ENCODE results near the gene HPS4. TPM values are rescaled to one million over a fixed set of nuclear protein-coding genes. Genes with fewer than 3 reads are reported as not detected.

HPS4 gene
- total RNA-seq, 3 donors from 2014 or later = 29.0 to 43.6 (median 35.4) TPM

GRCh38 chr22:26486394-26486793 lies 2.8 kb upstream of the HPS4 start:
- intact Hi-C loops (cut with DNase I; ENCODE audit: low total_unique reads) = no loop called here
- Histone ChIP-seq H3K9me3 (no peaks in the 10 kb centered on the region), H3K4me3 (no peak overlapping the region), H3K36me3 (no peaks in the 10 kb centered on the region), H3K4me1 (peaks cover 0 to 14% of the 10 kb centered on the region in 2 donors), H3K27ac (no peak overlapping the region), H3K27me3 (no peaks in the 10 kb centered on the region)
- DNase-seq (ENCODE audit: low spot score in 2 of 2) = no peak
- TF ChIP-seq CTCF (IDR thresholded peaks at IDR 0.05) = no peak
- no peak for TF ChIP-seq POLR2AphosphoS5 (IDR thresholded peaks at IDR 0.05)
- TF ChIP-seq POLR2A (IDR thresholded peaks at IDR 0.05) = no peak

- TF ChIP-seq CTCF (IDR thresholded peaks at IDR 0.05) (no peak), POLR2A (IDR thresholded peaks at IDR 0.05) (no peak), POLR2AphosphoS5 (IDR thresholded peaks at IDR 0.05) (no peak)
- no peaks in the 10 kb centered on the region for H3K36me3 ChIP-seq
- no peaks in the 10 kb centered on the region for H3K27me3 ChIP-seq
- H3K9me3 ChIP-seq = no peaks in the 10 kb centered on the region
- H3K27ac ChIP-seq = no peak overlapping the region
- intact Hi-C loops (cut with DNase I; ENCODE audit: low total_unique reads) = no loop called here
- H3K4me3 ChIP-seq = no peak overlapping the region
- peaks cover 0 to 14% of the 10 kb centered on the region in 2 donors for H3K4me1 ChIP-seq
- no peak for DNase-seq (ENCODE audit: low spot score in 2 of 2)
Measured at GRCh38 chr22:26485806-26486390, 2.3 kb upstream of the HPS4 start.

- Histone ChIP-seq H3K36me3 (no peaks in the 10 kb centered on the region), H3K27me3 (no peaks in the 10 kb centered on the region), H3K4me3 (peak overlapping the region in 1 of 3 donors; percentile 84), H3K9me3 (no peaks in the 10 kb centered on the region), H3K4me1 (peaks cover 6 to 14% of the 10 kb centered on the region in 2 donors), H3K27ac (peak overlapping the region; percentile 21 to 98)
- TF ChIP-seq CTCF (IDR thresholded peaks at IDR 0.05) (no peak), POLR2A (IDR thresholded peaks at IDR 0.05) (no peak), POLR2AphosphoS5 (IDR thresholded peaks at IDR 0.05) (no peak)
- intact Hi-C loops (cut with DNase I; ENCODE audit: low total_unique reads) = no loop called here
- no peak for DNase-seq (ENCODE audit: low spot score in 2 of 2)
Measured at GRCh38 chr22:26485013-26485412, 1.4 kb upstream of the HPS4 start.

- Histone ChIP-seq H3K27ac (peak overlapping the region; percentile 97 to 98), H3K4me1 (peaks cover 11 to 14% of the 10 kb centered on the region in 2 donors)
Measured at GRCh38 chr22:26484360-26484706, 750 bp upstream of the HPS4 start.

More at GRCh38 chr22:26484360-26484706, 750 bp upstream of the HPS4 start:
- no peak for TF ChIP-seq CTCF (IDR thresholded peaks at IDR 0.05)
- no peak for TF ChIP-seq POLR2A (IDR thresholded peaks at IDR 0.05)
- TF ChIP-seq POLR2AphosphoS5 (IDR thresholded peaks at IDR 0.05) = no peak
- Histone ChIP-seq H3K36me3 (no peaks in the 10 kb centered on the region), H3K4me3 (peak overlapping the region; percentile 84 to 96 (median 87)), H3K9me3 (no peaks in the 10 kb centered on the region), H3K27me3 (no peaks in the 10 kb centered on the region)
- DNase-seq (ENCODE audit: low spot score in 2 of 2) = no peak
- intact Hi-C loops (cut with DNase I; ENCODE audit: low total_unique reads) = no loop called here
